Large intestine (tissue), 3 donors: ENCODE data around the gene DYTN. TPM values are rescaled to one million over a fixed set of nuclear protein-coding genes. Genes with fewer than 3 reads are reported as not detected.
"Not testable (repeated sequence)": the region's sequence is repeated elsewhere in the genome, so short reads cannot be mapped to it uniquely, and the experiment has no call there.

ENCODE experiments used
- DNase-seq, 2 donors: peaks; one replicate each; pipeline versions ENCODE4 v3.0.0 to v3.0.0-alpha.2; 2013
- H3K27ac ChIP-seq: one replicate; pipeline ENCODE4 v1.5.1; 2013; ENCODE audit warnings: low read length
- H3K27me3 ChIP-seq: 2 replicates; pipeline ENCODE4 v1.6.1; 2013; ENCODE audit warnings: low read length; ENCODE audit not compliant: control insufficient read depth, insufficient read depth
- H3K36me3 ChIP-seq: 2 replicates; pipeline ENCODE4 v1.6.1; 2013; ENCODE audit warnings: low read length; ENCODE audit not compliant: control insufficient read depth, insufficient read depth
- H3K4me1 ChIP-seq: one replicate; pipeline ENCODE4 v1.6.1; 2013; ENCODE audit warnings: low read length; ENCODE audit not compliant: control insufficient read depth, insufficient read depth
- H3K4me3 ChIP-seq: one replicate; pipeline ENCODE4 v1.5.1; 2013; ENCODE audit warnings: low read length
- H3K9me3 ChIP-seq: one replicate; pipeline ENCODE4 v1.6.1; 2013; ENCODE audit warnings: mild to moderate bottlenecking, low read depth, low read length, moderate library complexity; ENCODE audit not compliant: control insufficient read depth
- WGBS: methylation state at CpG from one replicate; pipeline ENCODE4 v1.1.5; 2013; ENCODE audit warnings: low lambda C conversion rate; ENCODE audit not compliant: insufficient coverage; 5-methylcytosine and 5-hydroxymethylcytosine counted together
- polyA plus RNA-seq: library from polyadenylated mRNA; unstranded; fragments of 120-200 nt; gene quantifications from one replicate; pipeline ENCODE4 v1.2.1, GENCODE V29; 2013

DYTN gene
- polyA plus RNA-seq, 1 donor = not detected

GRCh38 chr2:206728277-206729199 is 10.3 kb upstream of the DYTN start:
- DNase-seq = no peak
- WGBS = no CpG with 5 or more reads among the region's 7 CpGs
- no peaks in the 10 kb centered on the region for H3K36me3 ChIP-seq
- H3K9me3 ChIP-seq = no peaks in the 10 kb centered on the region
- no peaks in the 10 kb centered on the region for H3K27me3 ChIP-seq
- H3K27ac ChIP-seq = no peak overlapping the region
- no peaks in the 10 kb centered on the region for H3K4me1 ChIP-seq
- no peak overlapping the region for H3K4me3 ChIP-seq

GRCh38 chr2:206727287-206727686 is 9.1 kb upstream of the DYTN start:
- 100% methylated on average over 1 of the region's 2 CpGs for WGBS
- no peaks in the 10 kb centered on the region for H3K36me3 ChIP-seq
- H3K27ac ChIP-seq = no peak overlapping the region
- no peaks in the 10 kb centered on the region for H3K27me3 ChIP-seq
- DNase-seq = no peak
- no peaks in the 10 kb centered on the region for H3K4me1 ChIP-seq
- no peak overlapping the region for H3K4me3 ChIP-seq
- no peaks in the 10 kb centered on the region for H3K9me3 ChIP-seq

GRCh38 chr2:206723288-206723687 is 5.1 kb upstream of the DYTN start:
- no peaks in the 10 kb centered on the region for H3K9me3 ChIP-seq
- H3K36me3 ChIP-seq = no peaks in the 10 kb centered on the region
- no peak overlapping the region for H3K27ac ChIP-seq
- WGBS = no CpG with 5 or more reads among the region's 1 CpG
- no peak for DNase-seq
- no peak overlapping the region for H3K4me3 ChIP-seq
- no peaks in the 10 kb centered on the region for H3K4me1 ChIP-seq
- no peaks in the 10 kb centered on the region for H3K27me3 ChIP-seq

- WGBS = no CpG with 5 or more reads among the region's 4 CpGs
- H3K36me3 ChIP-seq = no peaks in the 10 kb centered on the region
- no peaks in the 10 kb centered on the region for H3K4me1 ChIP-seq
- no peaks in the 10 kb centered on the region for H3K27me3 ChIP-seq
- no peaks in the 10 kb centered on the region for H3K9me3 ChIP-seq
- no peak overlapping the region for H3K4me3 ChIP-seq
- no peak for DNase-seq
- no peak overlapping the region for H3K27ac ChIP-seq
Measured at GRCh38 chr2:206721256-206721920, 3.2 kb upstream of the DYTN start.

GRCh38 chr2:206716623-206717022 is 1.6 kb downstream of the DYTN start:
- DNase-seq = no peak
- WGBS = no CpG with 5 or more reads among the region's 3 CpGs
- Histone ChIP-seq H3K36me3 (no peaks in the 10 kb centered on the region), H3K9me3 (no peaks in the 10 kb centered on the region), H3K27me3 (peaks cover 2% of the 10 kb centered on the region), H3K4me3 (no peak overlapping the region), H3K27ac (no peak overlapping the region), H3K4me1 (no peaks in the 10 kb centered on the region)

- H3K4me1 ChIP-seq, DNase-seq, H3K9me3 ChIP-seq, H3K27me3 ChIP-seq, H3K36me3 ChIP-seq, H3K27ac ChIP-seq, H3K4me3 ChIP-seq: not testable (repeated sequence)
- WGBS = no CpG with 5 or more reads among the region's 4 CpGs
Measured at GRCh38 chr2:206715183-206715582, 3.0 kb downstream of the DYTN start.

GRCh38 chr2:206713746-206714145 is 4.5 kb downstream of the DYTN start:
- Histone ChIP-seq H3K4me1 (no peaks in the 10 kb centered on the region), H3K27me3 (peaks cover 2% of the 10 kb centered on the region), H3K9me3 (no peaks in the 10 kb centered on the region), H3K36me3 (no peaks in the 10 kb centered on the region), H3K4me3 (no peak overlapping the region), H3K27ac (no peak overlapping the region)
- no CpG with 5 or more reads among the region's 4 CpGs for WGBS
- DNase-seq = no peak

- DNase-seq = no peak
Measured at GRCh38 chr2:206708286-206708685, 9.9 kb downstream of the DYTN start.

GRCh38 chr2:206707164-206707701 is 11.0 kb downstream of the DYTN start:
- Histone ChIP-seq H3K36me3 (no peaks in the 10 kb centered on the region), H3K27me3 (no peaks in the 10 kb centered on the region)
- DNase-seq = no peak

More at GRCh38 chr2:206708286-206708685, 9.9 kb downstream of the DYTN start:
- H3K27ac ChIP-seq = no peak overlapping the region
- H3K4me3 ChIP-seq = no peak overlapping the region
- no peaks in the 10 kb centered on the region for H3K4me1 ChIP-seq
- 17% methylated on average over 1 of the region's 5 CpGs for WGBS
- H3K27me3 ChIP-seq = no peaks in the 10 kb centered on the region
- no peaks in the 10 kb centered on the region for H3K9me3 ChIP-seq
- no peaks in the 10 kb centered on the region for H3K36me3 ChIP-seq

GRCh38 chr2:206701952-206702605 is 16.1 kb downstream of the DYTN start:
- no peak overlapping the region for H3K4me3 ChIP-seq
- no peaks in the 10 kb centered on the region for H3K27me3 ChIP-seq
- no peak for DNase-seq
- H3K9me3 ChIP-seq = no peaks in the 10 kb centered on the region
- no peaks in the 10 kb centered on the region for H3K4me1 ChIP-seq
- 100% methylated on average over 1 of the region's 8 CpGs for WGBS
- no peaks in the 10 kb centered on the region for H3K36me3 ChIP-seq
- H3K27ac ChIP-seq = no peak overlapping the region

More at GRCh38 chr2:206707164-206707701, 11.0 kb downstream of the DYTN start:
- H3K4me1 ChIP-seq = no peaks in the 10 kb centered on the region
- no peak overlapping the region for H3K4me3 ChIP-seq
- no CpG with 5 or more reads among the region's 10 CpGs for WGBS
- no peaks in the 10 kb centered on the region for H3K9me3 ChIP-seq
- H3K27ac ChIP-seq = no peak overlapping the region
